MCF 10A (cell line): ENCODE measurements around the gene CCNA2. TPM values are rescaled to one million over a fixed set of nuclear protein-coding genes. Genes with fewer than 3 reads are reported as not detected.

ENCODE experiments used
- BruUV-seq: library from RNA; stranded (reverse); fragments of 400-500 nt; replicated peaks from 2 replicates; lab custom pipeline; 2021; lab: Mats Ljungman, UMichigan
- CTCF ChIA-PET: fragments of 300-600 bp; sonication (Branson Sonifier 250); formaldehyde crosslinking; extraction: SDS; loops from one replicate; lab custom pipeline; 2021; ENCODE audit warnings: antibody characterized with exemption, inconsistent platforms; lab: Yijun Ruan, JAX
- POLR2A ChIA-PET: fragments of 300-600, 350-650 bp; sonication (Branson Sonifier 250); formaldehyde crosslinking; extraction: SDS; loops from one replicate; lab custom pipeline; 2020; ENCODE audit warnings: antibody characterized with exemption, inconsistent platforms; lab: Yijun Ruan, JAX
- DNase-seq: peaks from one replicate; pipeline ENCODE4 v3.0.0-alpha.2; 2018; ENCODE audit not compliant: unreplicated experiment
- H3K27ac Mint-ChIP-seq: one replicate; pipeline ENCODE4 v1.8.0; 2022; ENCODE audit warnings: mild to moderate bottlenecking, low read depth, mixed read lengths; ENCODE audit not compliant: unreplicated experiment
- H3K27me3 Mint-ChIP-seq: one replicate; pipeline ENCODE4 v1.8.0; 2022; ENCODE audit warnings: mixed read lengths; ENCODE audit not compliant: insufficient read depth, unreplicated experiment
- H3K36me3 Mint-ChIP-seq: one replicate; pipeline ENCODE4 v1.8.0; 2022; ENCODE audit warnings: mild to moderate bottlenecking, moderate library complexity, mixed read lengths; ENCODE audit not compliant: insufficient read depth, unreplicated experiment
- H3K4me1 Mint-ChIP-seq: one replicate; pipeline ENCODE4 v1.8.0; 2022; ENCODE audit warnings: mixed read lengths; ENCODE audit not compliant: insufficient read depth, unreplicated experiment
- H3K4me3 Mint-ChIP-seq: one replicate; pipeline ENCODE4 v1.8.0; 2022; ENCODE audit warnings: mild to moderate bottlenecking, moderate library complexity, mixed read lengths; ENCODE audit not compliant: unreplicated experiment
- H3K9me3 Mint-ChIP-seq: one replicate; pipeline ENCODE4 v1.8.0; 2022; ENCODE audit warnings: mixed read lengths; ENCODE audit not compliant: unreplicated experiment
- intact Hi-C: fragments of 100-400 bp; cut with micrococcal nuclease; formaldehyde crosslinking; loops from 2 replicates; pipeline ENCODE4 v1.14.1; 2022
- total RNA-seq: library from RNA; stranded (reverse); gene quantifications from 2 replicates; pipeline ENCODE4 v1.2.3, GENCODE V29; 2022
- TF ChIP-seq, protein P1 (sequence below): fragments of 200-600 bp; IDR thresholded peaks from one replicate; pipeline ENCODE4 v1.8.0; 2022; ENCODE audit warnings: antibody characterized with exemption, mild to moderate bottlenecking; ENCODE audit not compliant: unreplicated experiment

Gene CCNA2
- total RNA-seq, 1 experiment from 2014 or later, result 22.0 TPM

DNA sequence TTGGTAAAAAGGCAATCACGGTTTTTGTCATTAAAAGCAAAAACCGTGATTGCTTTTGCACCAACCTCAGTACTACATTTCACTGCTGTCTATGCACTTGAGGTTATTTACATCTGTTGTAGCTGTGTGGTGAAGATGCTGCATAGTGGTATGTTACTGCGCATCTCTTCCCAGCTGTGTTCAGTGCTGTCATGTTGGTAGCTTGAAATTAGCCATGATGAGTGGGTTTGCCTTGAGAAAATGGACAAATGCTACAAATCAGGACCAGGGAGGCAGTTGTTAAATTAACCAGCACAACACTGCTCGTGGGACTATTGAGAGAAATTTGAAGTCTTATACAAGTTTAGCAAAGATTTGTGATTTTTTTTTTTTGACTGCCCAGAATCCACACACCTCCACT is 56.5 kb downstream of the CCNA2 start:
- TF ChIP-seq, protein P1, sequence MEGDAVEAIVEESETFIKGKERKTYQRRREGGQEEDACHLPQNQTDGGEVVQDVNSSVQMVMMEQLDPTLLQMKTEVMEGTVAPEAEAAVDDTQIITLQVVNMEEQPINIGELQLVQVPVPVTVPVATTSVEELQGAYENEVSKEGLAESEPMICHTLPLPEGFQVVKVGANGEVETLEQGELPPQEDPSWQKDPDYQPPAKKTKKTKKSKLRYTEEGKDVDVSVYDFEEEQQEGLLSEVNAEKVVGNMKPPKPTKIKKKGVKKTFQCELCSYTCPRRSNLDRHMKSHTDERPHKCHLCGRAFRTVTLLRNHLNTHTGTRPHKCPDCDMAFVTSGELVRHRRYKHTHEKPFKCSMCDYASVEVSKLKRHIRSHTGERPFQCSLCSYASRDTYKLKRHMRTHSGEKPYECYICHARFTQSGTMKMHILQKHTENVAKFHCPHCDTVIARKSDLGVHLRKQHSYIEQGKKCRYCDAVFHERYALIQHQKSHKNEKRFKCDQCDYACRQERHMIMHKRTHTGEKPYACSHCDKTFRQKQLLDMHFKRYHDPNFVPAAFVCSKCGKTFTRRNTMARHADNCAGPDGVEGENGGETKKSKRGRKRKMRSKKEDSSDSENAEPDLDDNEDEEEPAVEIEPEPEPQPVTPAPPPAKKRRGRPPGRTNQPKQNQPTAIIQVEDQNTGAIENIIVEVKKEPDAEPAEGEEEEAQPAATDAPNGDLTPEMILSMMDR, result no peak
- Mint-ChIP-seq H3K4me1 (peaks cover 4% of the 10 kb centered on the region), H3K27ac (no peak overlapping the region), H3K36me3 (no peaks in the 10 kb centered on the region), H3K9me3 (no peaks in the 10 kb centered on the region), H3K27me3 (no peaks in the 10 kb centered on the region), H3K4me3 (no peak overlapping the region)
- no peak for DNase-seq
- intact Hi-C loops, result no loop called here
- CTCF ChIA-PET, result interaction anchor here (0.7 to 1.3 kb wide), 2 partner anchors 12 to 503 kb away, joined by 3 to 4 read pairs; no protein-coding TSS in a partner anchor
- no TSS peak for BruUV-seq
- POLR2A ChIA-PET, result interaction anchor here (0.7 kb wide), 1 partner anchor 495 kb away, joined by 4 read pairs; no protein-coding TSS in a partner anchor

Other genes starting within 250 kb of the CCNA2 start
- 476 and 566 TPM in 2 replicates for gene ANXA5, start 126.9 kb downstream of the CCNA2 start, total RNA-seq
- gene SMIM43, start 58.7 kb downstream of the CCNA2 start, total RNA-seq, result not detected in 2 replicates
- 29.2 and 30.9 TPM in 2 replicates for gene EXOSC9, start 22.6 kb downstream of the CCNA2 start, total RNA-seq
- gene BBS7, start 46.6 kb upstream of the CCNA2 start, total RNA-seq, result 22.1 and 25.5 TPM in 2 replicates
- not detected in 2 replicates for gene TRPC3, start 128.2 kb upstream of the CCNA2 start, total RNA-seq